ENCODE measurements around the gene PDE4B.

Gene PDE4B

DNA sequence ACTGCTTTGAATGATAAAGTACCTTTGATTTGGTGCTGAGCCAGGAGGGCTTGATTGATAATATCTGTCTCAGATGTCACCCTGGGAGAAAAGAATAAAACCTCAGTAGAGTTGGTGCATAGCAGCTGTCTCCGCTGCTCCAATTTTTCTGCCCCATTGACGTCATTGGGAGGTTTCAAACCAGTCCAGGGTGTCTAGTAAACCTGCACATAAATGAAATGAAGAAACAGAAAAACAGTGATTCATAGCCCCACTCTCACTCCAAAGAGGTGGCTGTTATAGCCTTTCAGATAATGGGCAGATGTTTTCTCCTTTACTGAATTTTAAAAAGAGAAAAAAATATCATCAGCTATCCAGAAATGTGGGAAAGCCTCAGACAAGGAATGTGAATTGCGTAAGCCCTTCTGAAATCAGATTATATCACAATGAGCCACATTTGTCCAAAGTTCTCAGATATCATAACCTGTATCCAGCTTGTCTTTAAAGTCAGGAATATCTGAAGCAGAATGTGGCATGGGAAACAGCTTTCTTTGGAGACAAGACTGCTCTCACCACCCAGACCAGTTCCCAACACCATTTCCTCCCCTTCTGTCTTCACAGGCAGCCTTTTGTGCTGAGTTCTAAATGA, 390.0 kb downstream of the PDE4B start:
- no peak for DNase-seq (ENCODE audit: low spot score)

GRCh38 chr1:66183400-66183799, 390.7 kb downstream of the PDE4B start:
- no peak for DNase-seq (ENCODE audit: low spot score)

- no peak for DNase-seq (ENCODE audit: low spot score)
Measured at GRCh38 chr1:66197120-66197519, 404.4 kb downstream of the PDE4B start.

DNA sequence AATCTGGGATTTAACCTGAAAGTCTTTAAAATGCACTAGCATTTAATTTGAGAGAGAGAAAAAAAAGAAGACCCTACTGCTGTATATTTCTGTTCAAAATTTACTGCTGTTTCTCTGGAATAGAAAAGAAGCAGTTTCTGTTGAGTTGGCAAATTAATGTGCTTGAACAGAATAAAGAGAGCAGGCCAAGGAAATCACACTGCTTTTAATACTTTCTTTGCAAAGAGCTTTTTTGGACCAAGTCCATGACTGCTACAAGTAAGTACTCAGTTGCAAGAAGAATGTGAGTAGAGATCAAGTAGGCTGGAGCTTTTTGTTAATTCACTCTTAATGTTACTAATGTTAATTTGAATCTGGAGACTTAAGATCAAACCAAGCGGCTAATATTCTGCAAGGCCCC, 405.1 kb downstream of the PDE4B start:
- no peak for DNase-seq (ENCODE audit: low spot score)

DNA sequence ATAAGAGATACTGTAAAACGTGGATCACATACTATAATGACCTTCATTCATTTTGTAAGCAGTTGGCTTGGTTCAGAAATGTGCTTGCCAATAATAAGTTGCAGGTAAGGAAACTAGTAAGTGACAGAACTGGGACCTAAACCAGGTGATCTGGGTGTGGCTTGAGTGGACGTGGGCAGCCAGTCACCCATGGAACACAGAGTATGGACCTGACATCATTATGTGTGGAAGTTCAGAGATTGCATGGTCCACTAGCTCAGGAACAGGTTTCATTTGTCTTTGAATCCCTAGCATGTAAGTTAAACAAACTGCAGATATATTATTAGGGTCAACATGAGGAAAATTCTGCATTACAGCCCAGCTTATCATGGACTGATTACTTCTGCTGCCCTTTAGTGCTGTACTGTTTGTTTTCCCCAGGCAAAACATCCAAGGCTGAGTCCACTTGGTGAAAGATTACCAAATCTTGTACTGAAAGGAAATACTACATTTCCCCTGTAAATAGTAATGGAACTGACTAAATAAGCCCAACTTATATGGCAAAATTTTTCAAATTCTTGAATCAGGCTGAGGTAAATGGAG, 414.0 kb downstream of the PDE4B start:
- DNase-seq (ENCODE audit: low spot score) = peak; percentile 18

- DNase-seq (ENCODE audit: low spot score) = peak; percentile 14
Measured at GRCh38 chr1:66207484-66207883, 414.8 kb downstream of the PDE4B start.

GRCh38 chr1:66208632-66209031, 415.9 kb downstream of the PDE4B start:
- no peak for DNase-seq (ENCODE audit: low spot score)

- peak; percentile 8 for DNase-seq (ENCODE audit: low spot score)
Measured at GRCh38 chr1:66210635-66211244, 418.0 kb downstream of the PDE4B start.

GRCh38 chr1:66211521-66211920, 418.8 kb downstream of the PDE4B start:
- no peak for DNase-seq (ENCODE audit: low spot score)

DNA sequence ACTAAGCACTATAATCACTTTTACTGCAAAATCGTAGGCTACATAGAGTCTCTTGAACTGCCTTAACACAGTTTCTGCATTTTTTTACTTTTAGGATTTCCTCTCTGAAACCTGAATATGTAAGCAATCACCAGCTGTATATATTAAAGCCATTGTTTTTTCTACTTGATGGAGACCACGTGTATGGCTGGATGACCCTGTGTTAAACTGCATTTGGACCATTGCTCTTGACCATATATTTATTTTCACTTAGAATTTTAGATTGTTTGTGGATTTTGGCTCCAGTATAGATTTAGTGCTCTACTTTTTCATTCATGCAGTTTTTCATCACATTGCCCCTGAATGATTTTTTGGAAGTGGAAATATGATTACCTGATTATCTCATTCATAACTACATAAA, 420.8 kb downstream of the PDE4B start:
- DNase-seq (ENCODE audit: low spot score) = no peak

- no peak for DNase-seq (ENCODE audit: low spot score)
Measured at GRCh38 chr1:66214901-66215300, 422.2 kb downstream of the PDE4B start.

- DNase-seq (ENCODE audit: low spot score) = peak; percentile 90
Measured at GRCh38 chr1:66217021-66217420, 424.3 kb downstream of the PDE4B start.

DNA sequence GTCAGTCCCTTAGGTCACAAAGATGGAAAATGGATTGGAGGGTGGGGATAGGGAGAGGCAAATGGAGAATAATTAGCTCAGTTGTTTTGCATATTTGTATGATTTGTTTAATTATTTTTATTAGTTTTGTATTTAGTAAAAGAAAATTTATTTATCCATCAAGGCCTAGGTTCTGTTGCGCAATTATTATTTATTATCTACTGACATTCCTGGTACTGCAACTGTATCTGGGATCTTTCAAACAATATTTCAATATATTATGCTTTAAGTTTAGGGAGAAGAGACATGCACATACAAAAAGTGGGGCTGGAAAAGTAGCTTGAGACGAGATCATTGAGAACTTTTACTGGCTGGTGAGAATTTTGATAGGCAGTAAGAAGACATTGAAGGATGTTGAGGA, 424.9 kb downstream of the PDE4B start:
- no peak for DNase-seq (ENCODE audit: low spot score)

DNA sequence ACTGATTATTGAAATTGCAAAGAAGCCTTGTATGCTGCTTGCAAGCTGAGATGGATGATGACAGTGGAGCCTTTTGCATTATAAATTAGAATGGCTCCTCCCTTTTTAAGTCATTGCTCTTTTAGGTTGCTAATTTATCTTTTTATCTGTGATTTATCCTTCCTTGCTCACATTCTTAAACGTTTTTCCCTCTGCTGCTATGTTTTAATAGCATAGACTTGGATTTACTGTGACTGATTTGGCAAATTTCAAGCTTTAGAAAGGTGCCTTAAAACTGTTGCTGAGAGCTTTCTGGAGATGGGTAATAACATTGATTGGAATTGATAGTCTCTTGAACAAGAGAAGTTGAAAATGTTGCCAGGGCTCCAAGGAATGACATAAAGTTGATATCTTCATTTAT, 427.8 kb downstream of the PDE4B start:
- no peak for DNase-seq (ENCODE audit: low spot score)

- DNase-seq (ENCODE audit: low spot score) = no peak
Measured at GRCh38 chr1:66223681-66224080, 431.0 kb downstream of the PDE4B start.

DNA sequence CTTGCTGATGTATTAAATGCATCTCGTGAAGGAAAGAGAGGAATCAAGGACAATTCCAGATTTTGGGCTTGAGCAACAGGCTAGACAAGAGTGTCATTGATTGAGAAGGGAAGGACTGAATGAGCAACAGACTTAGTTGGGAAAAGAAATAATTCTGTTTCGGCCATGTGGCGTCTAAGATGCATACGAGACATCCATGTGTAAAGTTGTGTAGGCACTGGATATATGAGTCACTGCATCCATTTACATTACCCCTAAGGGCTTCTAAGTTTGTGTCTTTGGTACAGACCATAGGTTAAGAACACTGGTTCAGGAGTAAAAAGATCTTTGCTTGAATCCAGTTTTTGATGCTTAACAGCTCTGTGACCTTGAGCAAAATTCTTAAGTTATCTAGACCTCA, 434.3 kb downstream of the PDE4B start:
- no peak for DNase-seq (ENCODE audit: low spot score)

DNA sequence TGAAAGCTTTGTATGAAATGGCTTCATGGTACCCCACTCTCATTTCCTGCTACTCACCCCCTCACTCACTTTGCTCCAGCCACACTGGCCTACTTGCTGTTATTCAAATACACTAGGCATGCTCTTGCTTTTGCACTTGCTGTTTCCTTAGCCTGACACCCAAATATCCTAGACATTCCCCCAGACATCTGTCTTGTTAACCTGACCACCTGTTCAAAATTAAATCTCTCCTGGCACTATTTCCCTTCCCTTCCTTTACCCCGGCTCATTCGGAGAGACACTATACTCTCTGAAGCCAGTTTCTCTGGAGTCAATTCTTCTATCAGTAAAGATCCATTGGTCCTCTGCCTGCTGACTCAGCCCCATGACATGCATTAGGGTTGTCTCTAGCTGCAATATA, 435.3 kb downstream of the PDE4B start:
- no peak for DNase-seq (ENCODE audit: low spot score)

GRCh38 chr1:66231217-66231616, 438.5 kb downstream of the PDE4B start:
- peak; percentile 78 for DNase-seq (ENCODE audit: low spot score)

- no peak for DNase-seq (ENCODE audit: low spot score)
Measured at GRCh38 chr1:66231681-66232463, 439.2 kb downstream of the PDE4B start.

GRCh38 chr1:66237042-66237441, 444.3 kb downstream of the PDE4B start:
- no peak for DNase-seq (ENCODE audit: low spot score)

- no peak for DNase-seq (ENCODE audit: low spot score)
Measured at GRCh38 chr1:66237722-66238479, 445.2 kb downstream of the PDE4B start.

GRCh38 chr1:66239834-66240233, 447.1 kb downstream of the PDE4B start:
- DNase-seq (ENCODE audit: low spot score) = no peak

Measured in kidney tubule cell (primary cell).